ENCODE measurements around the gene KCNQ1.

GRCh38 chr11:2668876-2669275 lies 224.1 kb downstream of the KCNQ1 start:
- no peak for TF ChIP-seq POLR2AphosphoS5 (IDR thresholded peaks at IDR 0.05; ENCODE audit: low read depth, low read length)
- no peak for TF ChIP-seq POLR2A (IDR thresholded peaks at IDR 0.05; ENCODE audit: low read depth, low read length)
- no peak for TF ChIP-seq TAF1 (IDR thresholded peaks at IDR 0.05; ENCODE audit: low read depth, low read length)

Measured in GM12891 (cell line).